Gastrocnemius medialis (tissue), 4 donors: Measurements from ENCODE around the gene PRMT3.

Source experiments
- CTCF ChIP-seq, 5 experiments: fragments of 450-650 bp in 3 of 5; fragments of 200-600 bp in 2 of 5; sonication (generic) in 2 of 5; IDR thresholded peaks in 4 of 5; conservative IDR thresholded peaks in 1 of 5; 1 replicate in 4 of 5; 2 replicates in 1 of 5; pipeline ENCODE4 v1.5.1; 2016 to 2019; ENCODE audit warnings: antibody characterized with exemption in 5 of 5, mild to moderate bottlenecking in 3 of 5, moderate library complexity in 3 of 5
- POLR2A ChIP-seq, 2 donors: fragments of 450-650 bp; IDR thresholded peaks; one replicate each; pipeline ENCODE4 v1.6.1; 2017; ENCODE audit warnings: antibody characterized with exemption in 2 of 2, mild to moderate bottlenecking in 2 of 2, moderate library complexity in 2 of 2

DNA sequence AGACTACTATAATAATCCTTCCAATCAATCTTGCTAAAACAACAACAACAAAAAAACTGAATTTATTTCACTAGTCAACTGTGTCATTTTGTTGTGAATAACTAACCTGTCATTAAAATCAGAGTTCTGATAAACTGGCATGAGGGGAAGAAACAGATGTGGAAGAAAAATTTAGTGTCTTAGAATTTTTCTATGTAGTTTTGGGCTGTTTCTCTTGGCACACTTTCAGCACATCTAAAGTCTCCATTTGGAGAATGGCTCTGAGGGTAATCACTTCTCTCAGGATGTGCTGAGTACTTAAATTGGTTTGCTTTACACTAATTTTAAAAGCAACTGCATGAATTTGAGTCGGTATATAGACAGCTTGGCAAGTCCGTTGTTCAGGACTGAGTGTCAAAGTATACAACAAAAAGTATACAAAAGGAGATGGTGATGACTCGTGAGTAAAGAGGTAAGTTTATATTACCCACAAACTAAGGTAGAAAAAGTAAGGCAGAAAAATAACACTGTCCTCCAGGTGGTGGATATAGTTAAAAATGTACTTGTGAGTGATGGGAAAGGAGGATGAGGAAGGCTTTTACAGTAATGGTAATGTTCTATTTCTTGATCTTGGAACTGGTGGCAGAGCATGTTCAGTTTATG lies 13.8 kb upstream of the PRMT3 start:
- TF ChIP-seq CTCF (IDR thresholded peaks at IDR 0.05 in 4 of 5, conservative IDR thresholded peaks at IDR 0.05 in 1 of 5) (no peak), POLR2A (IDR thresholded peaks at IDR 0.05) (no peak)
